HG02973 (cell line): ENCODE data around the gene RAB40A.
"Not testable (repeated sequence)": the region's sequence is repeated elsewhere in the genome, so short reads cannot be mapped to it uniquely, and the experiment has no call there.

ENCODE experiments used
- ATAC-seq: cut with Tn5 transposase; IDR thresholded peaks from one replicate; pipeline ENCODE4 v1.9.1; 2021; ENCODE audit warnings: moderate library complexity; ENCODE audit not compliant: unreplicated experiment

The RAB40A gene

DNA sequence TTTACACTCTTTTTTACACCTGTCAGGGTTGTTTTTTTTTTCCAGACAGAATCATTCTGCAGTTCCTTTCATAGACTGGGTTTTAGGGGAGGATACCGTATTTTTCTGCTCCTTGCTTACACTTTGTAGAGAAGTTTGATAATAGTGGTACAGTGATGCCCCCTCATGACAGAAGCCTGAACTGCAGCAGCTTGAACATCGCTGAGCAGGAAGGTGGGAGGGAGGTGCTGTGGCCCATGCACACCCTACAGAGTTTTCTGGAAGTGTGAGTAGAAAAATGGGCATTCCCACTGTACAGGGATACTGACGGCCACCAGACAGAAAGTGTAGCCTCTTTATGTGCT, 54.5 kb downstream of the RAB40A start:
- ATAC-seq: peak; percentile 95

DNA sequence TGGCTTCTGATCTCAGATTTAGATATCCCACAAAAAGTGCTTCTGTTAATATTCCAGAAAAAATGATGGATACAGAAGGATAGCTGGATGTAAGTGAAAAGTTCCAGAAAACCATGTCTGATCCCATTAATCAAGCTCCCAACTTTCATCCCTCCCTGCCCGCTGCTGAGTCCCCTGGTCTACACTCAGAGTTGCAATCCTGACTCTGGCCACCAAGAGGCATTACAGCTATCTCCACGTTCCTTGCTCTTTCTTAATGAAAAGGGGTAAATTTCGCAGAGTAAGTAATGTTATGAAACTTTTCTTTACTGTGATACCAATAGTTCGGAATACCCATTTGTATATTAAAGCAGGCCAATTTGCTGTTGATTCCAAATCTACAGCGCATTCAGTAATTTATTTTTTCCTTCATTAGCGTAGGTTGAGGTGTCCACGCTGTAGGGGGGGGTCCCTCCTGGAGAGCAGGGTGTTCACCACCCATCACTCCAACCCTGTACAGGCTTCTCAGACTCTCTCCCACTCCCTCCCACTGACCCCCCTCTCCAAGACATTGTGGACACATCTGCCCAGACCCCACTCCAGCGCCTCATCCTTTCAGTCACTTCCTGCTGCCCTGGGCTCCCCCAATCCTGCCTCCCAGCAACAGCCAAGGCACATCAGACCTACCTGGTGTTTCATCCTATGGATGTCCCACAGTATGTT, 55.1 kb downstream of the RAB40A start:
- peak; percentile 64 for ATAC-seq

DNA sequence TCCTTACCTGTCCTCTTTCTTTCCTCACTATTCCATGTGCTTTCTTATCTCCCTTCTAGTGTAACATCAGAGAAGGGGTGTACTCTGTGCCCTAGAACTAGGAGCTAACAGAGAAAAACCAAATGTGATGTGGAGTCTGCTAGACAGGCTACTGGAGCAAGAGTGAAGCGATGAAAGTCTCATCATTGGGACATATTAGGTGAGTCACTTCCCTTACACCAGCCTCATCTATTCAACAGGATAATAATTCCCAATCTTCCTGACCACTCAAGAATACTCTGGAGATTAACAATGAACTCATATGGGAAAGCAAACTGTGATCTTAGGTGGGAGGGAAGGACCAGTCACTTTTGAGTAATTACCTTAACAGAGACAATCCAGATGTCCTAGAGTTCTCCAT, 58.1 kb downstream of the RAB40A start:
- ATAC-seq: no peak

DNA sequence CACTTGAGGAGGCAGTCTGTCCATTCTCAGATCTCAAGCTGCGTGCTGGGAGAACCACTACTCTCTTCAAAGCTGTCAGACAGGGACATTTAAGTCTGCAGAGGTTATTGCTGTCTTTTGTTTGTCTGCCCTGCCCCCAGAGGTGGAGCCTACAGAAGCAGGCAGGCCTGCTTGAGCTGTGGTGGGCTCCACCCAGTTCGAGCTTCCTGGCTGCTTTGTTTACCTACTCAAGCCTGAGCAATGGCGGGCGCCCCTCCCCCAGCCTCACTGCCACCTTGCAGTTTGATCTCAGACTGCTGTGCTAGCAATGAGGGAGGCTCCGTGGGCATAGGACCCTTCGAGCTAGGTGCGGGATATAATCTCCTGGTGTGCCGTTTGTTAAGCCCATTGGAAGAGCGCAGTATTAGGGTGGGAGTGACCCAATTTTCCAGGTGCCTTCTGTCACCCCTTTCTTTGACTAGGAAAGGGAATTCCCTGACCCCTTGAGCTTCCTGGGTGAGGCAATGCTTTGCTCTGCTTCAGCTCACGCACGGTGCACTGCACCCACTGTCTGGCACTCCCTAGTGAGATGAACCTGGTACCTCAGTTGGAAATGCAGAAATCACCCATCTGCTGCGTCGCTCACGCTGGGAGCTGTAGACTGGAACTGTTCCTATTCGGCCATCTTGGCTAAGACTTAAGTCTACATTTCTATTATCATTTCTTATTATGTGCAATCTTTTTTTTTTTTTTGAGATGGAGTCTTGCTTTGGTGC, 59.1 kb downstream of the RAB40A start:
- ATAC-seq: not testable (repeated sequence)

DNA sequence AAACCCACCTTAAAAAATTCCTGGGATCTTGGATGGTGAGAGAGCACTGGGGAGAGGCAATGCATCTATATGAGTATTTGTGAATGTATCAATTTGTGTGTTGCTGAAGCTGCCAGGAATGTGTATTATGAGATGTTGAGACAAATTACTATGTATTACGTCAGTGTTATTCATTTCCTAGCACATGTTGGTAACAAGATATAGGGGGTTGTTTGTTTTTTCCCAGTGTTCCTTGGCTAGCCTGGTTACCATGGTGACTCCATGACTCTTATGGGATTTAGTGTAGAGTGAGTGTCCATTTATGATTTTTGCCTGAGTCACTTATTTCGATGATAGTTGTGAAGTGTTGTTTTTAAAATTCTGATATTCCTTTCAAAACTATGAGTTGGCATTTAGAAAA, 65.6 kb downstream of the RAB40A start:
- no peak for ATAC-seq
